Umbilical cord (tissue), 2 donors: ENCODE measurements around the gene KIZ. TPM values are rescaled to one million over a fixed set of nuclear protein-coding genes. Genes with fewer than 3 reads are reported as not detected.

Experiments
- DNase-seq: peaks from one replicate; pipeline ENCODE4 v3.0.0-alpha.2; 2015; ENCODE audit warnings: low spot score
- total RNA-seq: library from RNA; depleted of rRNA; stranded (reverse); fragments of >200 nt; gene quantifications from one replicate; pipeline ENCODE4 v1.2.3, GENCODE V29; 2014; ENCODE audit warnings: low replicate concordance; ENCODE audit not compliant: insufficient read depth

KIZ gene
- total RNA-seq, 1 donor from 2014 or later = 20.9 TPM

DNA sequence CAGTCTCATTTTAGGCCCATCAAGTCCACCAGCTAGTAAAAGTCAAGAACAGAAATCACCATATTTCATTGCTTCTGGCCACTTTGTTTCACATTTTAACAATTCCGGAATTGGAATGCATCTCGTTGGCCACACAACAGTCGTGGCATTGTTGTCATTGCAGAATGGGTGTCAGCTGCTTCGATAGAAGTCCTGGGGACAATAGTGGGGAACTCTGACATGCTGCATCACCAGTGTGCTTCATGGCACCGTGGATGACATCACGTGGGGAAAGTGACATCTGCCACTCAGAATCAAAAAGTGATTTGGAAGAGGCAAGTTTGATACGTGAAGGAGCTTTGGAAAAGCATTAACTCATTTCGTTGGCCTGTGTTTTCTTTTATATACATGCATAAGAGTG, 133.5 kb downstream of the KIZ start:
- no peak for DNase-seq

DNA sequence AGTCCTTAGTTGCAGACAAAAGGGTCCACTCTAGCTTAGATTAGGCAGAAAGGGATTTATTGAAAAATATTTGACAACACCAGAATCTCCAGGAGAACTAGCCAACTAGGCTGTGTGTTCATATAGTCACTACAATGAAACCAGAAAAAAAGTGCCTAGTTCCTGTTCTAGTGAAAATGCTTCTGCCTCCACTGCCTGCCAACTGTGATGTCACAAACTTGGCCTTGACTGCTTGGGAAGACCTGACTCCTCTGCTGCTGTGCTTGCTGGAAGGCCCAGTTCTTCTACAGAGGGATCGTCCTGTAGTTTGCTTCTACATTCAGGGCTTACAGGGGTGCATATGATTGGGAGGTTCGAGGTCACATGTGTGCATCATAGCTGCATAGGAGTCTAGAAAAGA, 136.9 kb downstream of the KIZ start:
- no peak for DNase-seq

GRCh38 chr20:21265261-21266190, 139.6 kb downstream of the KIZ start:
- no peak for DNase-seq

DNA sequence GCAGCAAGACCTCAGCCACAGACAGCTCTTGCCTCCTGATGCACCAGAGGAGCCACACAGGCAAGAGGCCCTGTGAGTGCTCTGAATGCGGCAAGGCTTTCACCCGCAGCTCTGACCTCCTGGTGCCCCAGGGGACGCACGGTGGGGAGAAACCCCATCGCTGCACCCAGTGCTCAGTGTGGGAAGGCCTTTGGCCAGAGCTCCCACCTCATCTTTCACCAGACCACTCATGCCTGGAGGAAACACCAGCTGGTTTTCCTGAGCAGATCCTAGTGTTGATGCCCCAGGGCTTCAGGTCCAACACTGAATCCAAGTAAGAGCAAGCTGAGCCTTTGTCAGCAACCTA, 140.3 kb downstream of the KIZ start:
- no peak for DNase-seq

DNA sequence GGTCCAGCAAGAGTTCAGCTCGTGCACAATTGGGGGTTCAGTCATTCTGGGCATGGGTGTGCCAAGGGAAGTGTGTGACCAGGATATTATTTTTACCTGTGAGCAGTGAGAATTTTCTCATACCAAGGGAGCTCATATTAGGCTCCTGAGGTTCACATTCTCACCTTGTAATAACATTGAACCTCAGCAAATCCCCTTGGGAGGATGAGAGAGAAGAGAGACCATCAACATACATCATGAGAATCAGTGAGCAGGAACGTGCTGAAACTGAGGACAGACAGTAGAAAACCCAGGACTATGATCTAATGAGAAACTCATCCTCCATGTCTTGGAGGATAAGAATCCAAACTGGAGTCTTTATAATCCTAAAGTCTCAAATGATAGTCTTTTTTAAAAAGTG, 143.9 kb downstream of the KIZ start:
- no peak for DNase-seq

DNA sequence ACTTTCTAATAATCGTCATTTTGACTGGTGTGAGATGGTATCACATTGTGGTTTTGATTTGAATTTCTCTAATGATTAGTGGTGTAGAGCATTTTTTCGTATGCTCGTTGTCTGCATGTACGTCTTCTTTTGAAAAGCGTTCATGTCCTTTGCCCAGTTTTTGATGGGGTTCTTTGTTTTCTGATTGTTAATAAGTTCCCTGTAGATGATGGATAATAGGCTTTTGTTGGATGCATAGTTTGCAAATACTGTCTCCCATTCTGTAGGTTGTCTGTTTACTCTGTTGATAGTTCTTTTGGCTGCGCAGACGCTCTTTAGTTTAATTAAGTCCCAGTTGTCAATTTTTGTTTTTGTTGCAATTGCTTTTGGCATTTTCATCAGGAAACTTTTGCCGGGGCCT, 144.9 kb downstream of the KIZ start:
- DNase-seq = no peak

DNA sequence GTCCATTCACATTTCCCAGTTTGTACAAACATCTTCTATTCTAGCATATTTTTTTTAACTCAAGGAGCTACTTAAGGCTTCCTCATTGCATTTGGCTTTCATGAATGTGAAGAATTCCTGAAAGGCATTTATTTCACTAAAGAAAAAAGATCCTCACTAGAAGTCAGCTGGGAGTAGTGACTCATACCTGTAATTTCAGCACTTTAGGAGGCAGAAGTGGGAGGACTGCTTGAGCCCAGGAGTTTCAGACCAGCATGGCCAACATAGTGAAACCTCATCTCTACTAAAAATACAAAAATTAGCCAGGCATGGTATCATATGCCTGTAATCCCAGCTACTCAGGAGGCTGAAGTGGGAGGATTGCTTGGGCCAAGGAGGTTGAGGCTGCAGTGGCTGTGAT, 146.4 kb downstream of the KIZ start:
- DNase-seq = no peak

DNA sequence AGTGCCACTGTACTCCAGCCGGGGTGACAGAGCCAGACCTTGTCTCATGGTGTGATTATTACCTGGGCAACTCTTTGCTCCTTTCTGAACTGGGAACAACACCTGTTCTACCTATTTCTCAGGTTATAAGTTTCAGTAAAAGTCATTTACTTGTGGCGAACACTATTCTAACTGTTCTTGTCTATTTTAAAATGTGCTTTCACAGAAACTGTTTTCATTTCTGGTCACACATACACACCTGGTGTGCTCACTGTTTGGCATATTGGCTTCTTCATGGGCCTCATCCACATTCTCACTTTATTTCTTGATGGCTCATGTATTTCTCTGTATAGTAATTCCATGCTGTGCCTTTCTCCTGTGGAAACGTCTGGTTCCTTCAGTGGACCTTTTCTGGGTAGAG, 146.8 kb downstream of the KIZ start:
- no peak for DNase-seq

DNA sequence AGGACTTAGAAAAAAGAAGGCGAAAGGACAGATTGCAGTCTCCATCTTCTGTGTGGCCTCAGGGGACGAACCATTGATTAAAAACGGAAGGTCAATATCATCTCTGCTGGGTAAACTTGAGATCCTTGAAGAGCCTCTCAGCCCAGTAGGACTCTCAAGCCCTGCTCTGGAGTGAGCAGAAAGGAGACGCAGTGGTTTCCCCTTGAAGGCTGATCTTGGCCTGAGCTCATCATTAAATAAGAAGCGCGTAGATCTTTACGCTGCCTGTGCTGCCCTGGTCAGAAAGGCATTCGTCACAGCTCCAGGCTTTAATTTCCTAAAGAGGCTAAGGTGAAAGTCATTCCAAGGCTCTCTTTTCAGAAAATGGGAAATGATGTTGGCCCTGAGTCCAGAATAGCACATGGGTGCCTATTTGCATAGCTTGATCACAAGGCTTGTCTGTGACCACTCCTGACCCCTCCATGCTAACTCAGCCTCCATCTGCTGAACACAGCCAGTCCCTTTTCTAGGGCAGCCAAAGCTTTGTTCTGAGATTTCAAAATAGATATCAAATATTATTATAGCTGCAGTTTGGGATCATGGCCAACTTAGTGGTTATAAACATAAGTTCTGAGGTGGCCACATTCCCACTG, 148.0 kb downstream of the KIZ start:
- DNase-seq = no peak

- no peak for DNase-seq
These were observed 152.9 kb downstream of the KIZ start for GRCh38 chr20:21278829-21279228.

DNA sequence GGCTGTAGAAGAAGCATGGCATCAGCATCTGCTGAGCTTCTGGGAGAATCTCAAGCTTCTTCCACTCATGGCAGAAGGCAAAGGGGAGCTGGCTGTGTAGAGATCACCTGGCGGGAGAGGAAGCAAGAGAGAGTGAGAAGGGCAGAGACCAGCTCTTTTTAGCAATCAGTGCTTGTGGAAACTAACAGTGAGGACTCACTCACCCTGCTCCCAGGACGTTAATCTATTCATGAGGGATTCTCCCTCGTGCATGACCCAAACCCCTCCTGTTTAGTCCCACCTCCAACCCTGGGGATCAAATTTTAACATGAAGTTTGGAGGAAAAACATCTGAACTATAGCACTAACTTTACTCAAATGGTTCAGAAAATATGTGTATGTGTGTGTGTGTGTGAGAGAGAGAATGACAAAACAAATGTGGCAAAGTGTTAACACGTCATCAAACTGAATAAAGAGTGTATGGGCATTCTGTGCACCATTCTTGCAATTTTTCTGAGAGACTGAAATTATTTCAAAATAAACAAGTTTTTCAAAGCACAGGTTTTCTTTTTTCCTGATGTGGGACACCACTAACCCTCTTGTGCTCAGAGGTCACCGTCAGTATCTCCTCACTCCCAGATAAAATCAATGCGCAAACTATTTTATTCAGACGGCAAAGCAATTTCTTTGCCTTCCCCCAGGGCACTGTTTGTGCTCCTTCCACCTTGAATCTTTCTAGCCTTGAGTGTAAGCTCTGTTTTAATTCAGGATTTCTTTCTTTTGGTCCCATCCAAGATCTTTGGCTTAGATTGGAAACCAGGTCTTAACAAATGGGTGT, 154.0 kb downstream of the KIZ start:
- DNase-seq = no peak

DNA sequence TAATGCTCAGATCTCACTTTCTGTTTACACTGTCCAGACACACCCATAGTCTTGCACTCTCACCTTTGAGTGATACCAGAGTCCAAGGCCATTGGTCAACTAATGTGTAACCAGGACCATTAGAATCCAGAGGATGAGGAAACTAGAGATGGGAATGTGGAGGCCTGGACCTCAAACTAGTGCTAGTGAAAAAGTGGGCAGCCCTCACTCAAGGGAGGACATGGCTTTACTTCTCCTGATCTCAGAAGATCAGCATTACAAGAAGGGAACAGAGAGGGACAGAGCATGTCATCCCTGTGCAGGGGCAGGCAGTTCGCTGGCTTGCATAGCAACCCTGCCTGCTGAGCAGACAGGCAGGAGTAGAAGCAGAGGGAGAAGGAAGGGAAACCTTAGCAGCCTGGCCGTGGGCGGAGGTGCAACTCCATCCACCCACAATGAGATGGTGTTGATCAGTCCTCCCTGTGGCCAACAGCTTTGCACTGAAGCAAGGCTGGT, 154.7 kb downstream of the KIZ start:
- no peak for DNase-seq

DNA sequence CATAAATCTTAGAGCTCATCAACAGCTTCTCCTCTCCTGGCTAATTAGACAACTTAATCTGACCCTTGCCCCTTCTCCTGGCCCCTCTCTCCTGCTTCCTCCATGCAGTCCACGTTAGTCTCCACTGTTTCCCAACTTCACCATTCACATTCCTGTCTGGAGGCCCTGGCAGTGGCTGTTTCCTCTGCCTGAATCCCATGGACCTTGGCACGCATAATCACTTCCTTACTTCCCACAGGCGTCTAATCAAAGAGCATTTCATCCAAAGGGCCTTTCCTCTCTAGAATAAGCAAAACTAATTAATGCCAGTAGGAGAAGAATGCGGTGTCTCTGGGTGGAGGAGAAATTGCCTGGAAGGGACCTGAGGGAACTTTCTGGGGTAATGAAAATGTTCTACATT, 160.9 kb downstream of the KIZ start:
- no peak for DNase-seq

- DNase-seq = no peak
These were observed 162.9 kb downstream of the KIZ start for GRCh38 chr20:21288587-21289370.

DNA sequence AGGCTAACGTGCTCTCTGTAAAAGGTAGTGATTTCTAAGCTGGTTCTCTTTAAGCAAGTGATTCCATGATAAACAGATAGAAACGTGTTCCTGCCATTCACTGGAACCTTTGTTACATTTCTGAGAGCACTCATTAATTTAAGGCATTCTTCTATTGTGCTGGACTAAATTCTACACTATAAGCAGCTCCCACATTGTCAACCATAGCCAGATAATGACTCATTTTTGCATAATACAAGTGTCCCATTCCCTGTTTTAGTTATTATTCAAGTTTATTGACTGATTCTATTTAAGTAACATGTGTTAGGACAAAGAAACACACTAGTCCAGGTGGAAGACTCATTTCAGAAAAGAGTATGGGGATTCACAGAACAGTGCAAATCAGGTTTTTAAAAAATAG, 163.8 kb downstream of the KIZ start:
- no peak for DNase-seq

DNA sequence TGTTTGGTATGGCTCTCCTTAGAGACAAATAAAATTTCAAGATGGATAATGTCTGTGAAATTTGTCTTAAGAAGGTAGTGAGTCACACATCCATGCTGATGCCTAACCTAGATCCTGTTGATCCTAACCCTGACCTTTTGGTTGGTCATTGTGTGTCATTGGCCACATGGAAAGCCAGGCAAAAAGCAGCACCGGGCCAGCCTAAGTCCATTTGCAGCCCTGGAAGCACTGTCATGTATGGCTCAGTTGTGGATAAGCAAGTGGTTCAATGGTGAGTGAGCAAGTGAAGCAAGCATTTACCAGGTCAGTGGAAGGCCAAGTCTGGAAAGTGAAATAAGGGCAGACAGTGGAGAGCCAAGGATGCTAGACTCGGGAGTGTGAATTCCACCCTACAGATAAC, 165.1 kb downstream of the KIZ start:
- DNase-seq = no peak

DNA sequence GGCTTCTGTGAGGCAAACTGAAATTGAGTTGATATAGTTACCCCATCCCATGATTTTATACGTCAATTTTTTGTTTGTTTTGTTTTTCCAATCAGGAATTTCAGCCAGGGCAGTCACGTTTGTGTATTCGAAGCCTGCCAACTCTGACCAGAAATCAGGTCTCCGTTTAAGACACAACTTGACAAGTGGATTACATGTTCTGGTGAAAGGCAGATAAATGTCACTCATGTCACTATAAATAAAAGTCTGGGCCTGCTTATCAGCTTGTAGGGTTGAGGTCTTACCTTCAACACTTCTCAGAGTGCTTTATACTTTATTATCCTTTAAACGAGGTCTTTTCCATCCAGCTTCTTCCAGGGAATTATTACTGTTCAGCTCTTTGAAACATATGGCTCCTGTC, 168.9 kb downstream of the KIZ start:
- no peak for DNase-seq
